DMS 273 treated with DMSO at 0.1 percent for 48 hours (cell line): ENCODE data around the gene ERVV-1.
"Not testable (repeated sequence)": the region's sequence is repeated elsewhere in the genome, so short reads cannot be mapped to it uniquely, and the experiment has no call there.

Source experiments
- DNase-seq: peaks from one replicate; lab custom pipeline; 2025; lab: John Stamatoyannopoulos, UW

ERVV-1 gene, protein sequence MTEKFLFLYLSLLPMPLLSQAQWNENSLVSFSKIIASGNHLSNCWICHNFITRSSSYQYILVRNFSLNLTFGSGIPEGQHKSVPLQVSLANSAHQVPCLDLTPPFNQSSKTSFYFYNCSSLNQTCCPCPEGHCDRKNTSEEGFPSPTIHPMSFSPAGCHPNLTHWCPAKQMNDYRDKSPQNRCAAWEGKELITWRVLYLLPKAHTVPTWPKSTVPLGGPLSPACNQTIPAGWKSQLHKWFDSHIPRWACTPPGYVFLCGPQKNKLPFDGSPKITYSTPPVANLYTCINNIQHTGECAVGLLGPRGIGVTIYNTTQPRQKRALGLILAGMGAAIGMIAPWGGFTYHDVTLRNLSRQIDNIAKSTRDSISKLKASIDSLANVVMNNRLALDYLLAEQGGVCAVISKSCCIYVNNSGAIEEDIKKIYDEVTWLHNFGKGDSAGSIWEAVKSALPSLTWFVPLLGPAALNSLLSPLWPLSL

DNA sequence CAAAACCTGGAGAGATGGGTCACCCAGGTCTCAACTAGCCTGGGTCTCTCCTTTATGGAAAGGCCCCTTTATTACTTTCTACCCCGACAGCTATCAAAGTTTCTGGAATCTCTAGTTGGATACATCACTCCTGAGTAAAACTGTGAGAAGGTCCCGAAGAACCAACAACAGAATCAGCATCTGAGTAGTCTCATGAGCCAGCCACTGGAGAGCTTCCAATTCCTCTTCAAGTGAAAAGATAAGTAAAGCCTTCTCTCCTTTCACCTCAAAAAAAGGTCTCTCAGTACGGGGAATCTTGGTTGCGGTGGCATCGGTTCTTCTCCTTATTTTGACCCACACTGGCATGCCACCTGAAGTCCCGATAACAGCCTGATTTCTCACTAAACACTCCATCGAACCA, at the start of gene ERVV-1:
TSS of gene ERVV-1 (plus strand) at position 301 of the 400 bp plus-strand sequence. CDS start 170 bp downstream, outside the sequence.
- no peak for DNase-seq

DNA sequence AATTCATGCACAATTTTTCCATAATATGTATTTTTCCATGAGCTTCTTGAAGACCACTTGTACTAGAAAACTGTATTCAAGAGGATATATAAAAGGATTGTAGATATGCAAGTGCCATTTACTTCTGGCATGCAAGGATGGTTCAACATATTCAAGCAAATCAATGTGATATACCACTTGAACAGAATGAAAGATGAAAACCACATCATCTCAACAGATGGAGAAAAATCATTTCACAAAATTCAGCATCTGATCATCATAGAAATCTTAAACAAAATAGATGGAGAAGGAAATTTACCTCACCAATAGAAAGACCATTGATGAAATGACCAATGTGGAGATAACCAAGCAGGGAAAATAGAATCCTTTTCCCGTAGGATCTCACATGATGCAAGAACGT, 45.9 kb upstream of the ERVV-1 start:
- no peak for DNase-seq

DNA sequence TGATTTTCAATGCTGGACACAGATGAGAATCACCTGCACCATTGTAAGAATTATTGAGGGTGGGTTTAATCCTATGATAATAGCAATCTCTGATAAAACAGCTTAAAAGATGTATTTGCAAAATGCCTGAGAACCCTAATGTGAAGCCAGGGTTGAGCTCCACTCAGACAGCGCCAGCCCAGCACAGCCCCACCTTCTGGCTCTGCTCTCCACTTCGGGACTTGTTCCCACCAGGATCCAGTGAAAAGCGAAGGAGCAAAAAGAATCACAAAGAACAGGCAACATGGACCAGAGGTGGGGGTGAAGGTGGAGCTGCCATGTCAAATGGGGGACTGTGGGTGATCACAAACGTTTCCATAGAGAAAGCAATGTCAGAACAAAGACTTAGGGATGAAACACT, 32.4 kb upstream of the ERVV-1 start:
- no peak for DNase-seq

DNA sequence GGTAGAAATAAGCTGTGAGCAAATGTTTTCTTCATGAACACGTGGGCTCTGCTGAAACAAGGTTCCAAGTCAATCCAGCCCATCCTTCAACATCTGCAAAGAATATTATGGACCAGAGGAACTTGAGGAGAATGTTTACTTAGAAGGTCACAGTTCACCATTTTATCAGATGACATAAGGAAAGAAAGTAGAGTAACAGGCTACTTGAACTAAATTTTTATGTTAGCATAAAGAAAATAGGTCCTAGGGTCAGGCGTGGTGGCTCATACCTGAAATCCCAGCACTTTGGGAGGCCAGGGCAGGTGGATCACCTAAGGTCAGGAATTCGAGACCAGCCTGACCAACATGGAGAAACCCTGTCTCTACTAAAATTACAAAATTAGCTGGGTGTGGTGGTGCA, 30.6 kb upstream of the ERVV-1 start:
- DNase-seq: not testable (repeated sequence)

DNA sequence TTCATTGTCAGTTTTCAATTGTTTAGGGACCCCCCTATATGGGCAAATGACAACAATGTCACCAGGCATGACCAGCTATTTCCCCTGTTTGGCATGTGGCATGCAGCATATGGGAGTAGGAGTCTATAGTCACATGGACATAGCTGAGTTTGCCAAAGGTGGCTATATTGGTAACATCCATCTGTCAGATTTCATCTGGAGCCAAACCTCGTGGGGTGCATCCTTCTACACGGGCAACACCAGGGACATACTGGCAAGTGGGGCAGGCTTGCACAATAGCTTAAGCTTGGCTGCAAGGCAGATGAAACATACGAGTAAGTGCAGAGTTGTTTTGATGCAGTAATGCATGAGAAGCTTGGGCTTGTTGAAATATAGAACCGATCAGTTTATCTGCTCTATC, 26.5 kb upstream of the ERVV-1 start:
- no peak for DNase-seq

DNA sequence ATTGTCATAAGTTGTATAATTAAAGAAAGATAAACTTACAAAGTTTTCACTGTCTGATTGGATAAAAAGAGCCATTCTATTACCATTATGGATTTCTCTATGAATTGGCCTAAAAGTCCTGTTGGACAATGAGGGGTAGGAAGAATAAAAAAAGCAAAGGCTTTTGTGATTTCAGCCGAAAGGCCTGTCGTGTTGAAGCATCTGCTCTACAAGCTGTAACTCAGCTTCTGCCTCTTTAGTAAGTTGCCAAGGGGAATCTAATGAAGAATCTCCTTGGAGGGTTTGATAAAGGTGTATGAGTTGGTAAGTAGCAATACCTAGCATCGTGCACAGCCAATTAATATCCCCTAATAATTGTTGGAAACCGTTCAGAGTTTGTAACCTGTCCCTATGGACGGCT, 25.2 kb upstream of the ERVV-1 start:
- no peak for DNase-seq

DNA sequence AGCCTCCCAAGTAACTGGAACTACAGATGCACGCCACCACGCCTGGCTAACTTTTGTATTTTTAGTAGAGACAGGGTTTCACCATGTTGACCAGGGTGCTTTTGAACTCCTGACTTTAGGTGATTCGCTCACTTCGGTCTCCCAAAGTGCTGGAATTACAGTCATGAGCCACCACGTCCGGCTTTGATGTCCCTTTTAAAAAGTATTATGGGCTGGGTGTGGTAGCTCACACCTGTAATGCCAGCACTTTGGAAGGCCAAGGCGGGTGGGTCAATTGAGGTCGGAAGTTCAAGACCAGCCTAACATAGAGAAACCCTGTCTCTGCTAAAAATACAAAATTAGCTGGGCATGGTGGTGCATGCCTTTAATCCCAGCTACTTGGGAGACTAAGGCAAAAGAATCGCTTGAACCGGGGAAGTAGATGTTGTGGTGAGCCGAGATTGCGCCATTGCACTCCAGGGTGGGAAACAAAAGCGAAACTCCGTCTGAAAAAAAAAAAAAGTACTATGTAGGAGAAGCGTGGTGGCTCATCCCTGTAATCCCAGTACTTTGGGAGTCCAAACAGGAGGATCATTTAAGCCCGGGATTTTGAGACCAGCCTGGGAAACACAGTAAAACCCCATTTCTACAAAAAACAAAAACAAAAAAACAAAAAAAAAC, 22.8 kb upstream of the ERVV-1 start:
- DNase-seq: no peak

DNA sequence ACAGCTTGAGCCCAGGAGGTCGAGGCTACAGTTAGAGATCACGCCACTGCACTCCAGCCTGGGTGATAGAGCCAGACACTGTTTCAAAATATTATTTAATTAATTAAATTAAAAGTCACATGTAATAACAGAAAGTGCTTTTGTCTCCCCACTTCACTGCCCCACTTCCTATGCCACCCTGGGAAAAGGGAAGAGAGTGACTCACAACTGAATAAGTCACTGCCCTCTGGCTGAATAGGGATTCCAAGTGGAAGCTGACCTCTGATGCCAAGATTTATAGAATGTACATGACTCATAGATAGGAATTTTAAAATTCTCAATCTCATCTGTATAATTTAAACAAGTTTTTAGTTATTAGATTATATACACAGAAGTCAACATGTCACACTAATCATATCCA, 22.2 kb upstream of the ERVV-1 start:
- no peak for DNase-seq

DNA sequence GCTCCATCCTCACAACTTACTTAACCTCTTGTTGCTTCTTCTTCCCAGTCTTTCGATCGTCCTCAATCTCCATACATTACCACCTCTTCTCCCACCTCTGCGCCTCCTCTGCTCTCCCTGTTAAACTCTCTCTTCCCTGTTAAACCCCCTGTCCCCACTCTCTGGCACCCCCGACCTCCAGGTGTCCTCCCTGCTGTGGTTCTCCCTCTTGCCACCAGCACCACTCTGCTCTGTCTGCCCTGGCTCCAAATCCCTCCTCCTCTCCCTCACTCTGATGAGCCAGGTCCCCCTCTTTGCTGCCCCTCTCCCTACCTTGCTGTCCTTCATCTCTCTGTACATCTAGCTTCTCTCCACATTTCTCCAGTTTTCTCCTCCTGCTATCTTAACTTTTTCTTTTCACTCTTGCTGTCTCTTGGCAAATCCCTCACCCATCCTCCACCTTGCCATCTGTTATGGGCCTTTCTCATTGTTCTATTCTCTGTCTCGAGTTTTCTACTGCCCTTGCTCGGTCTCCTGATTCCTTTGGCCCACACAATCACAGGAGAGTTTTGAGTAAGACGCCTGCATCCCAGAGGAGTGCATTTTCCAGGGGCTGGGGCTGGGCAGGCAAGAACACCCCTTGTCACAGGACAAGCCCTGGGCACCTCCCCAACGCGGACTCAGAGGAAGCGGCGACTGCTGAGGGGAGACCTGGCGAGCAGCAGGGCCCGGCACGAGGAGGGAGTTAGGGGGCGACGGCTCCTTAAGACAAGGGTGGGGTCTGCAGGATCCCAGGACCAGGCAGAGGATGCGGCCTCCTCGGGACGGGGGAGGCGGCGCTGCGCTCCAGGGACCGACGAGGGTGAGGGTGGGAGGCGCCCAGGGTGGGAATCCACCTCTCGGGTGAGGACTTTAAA, 21.4 kb upstream of the ERVV-1 start:
- no peak for DNase-seq

DNA sequence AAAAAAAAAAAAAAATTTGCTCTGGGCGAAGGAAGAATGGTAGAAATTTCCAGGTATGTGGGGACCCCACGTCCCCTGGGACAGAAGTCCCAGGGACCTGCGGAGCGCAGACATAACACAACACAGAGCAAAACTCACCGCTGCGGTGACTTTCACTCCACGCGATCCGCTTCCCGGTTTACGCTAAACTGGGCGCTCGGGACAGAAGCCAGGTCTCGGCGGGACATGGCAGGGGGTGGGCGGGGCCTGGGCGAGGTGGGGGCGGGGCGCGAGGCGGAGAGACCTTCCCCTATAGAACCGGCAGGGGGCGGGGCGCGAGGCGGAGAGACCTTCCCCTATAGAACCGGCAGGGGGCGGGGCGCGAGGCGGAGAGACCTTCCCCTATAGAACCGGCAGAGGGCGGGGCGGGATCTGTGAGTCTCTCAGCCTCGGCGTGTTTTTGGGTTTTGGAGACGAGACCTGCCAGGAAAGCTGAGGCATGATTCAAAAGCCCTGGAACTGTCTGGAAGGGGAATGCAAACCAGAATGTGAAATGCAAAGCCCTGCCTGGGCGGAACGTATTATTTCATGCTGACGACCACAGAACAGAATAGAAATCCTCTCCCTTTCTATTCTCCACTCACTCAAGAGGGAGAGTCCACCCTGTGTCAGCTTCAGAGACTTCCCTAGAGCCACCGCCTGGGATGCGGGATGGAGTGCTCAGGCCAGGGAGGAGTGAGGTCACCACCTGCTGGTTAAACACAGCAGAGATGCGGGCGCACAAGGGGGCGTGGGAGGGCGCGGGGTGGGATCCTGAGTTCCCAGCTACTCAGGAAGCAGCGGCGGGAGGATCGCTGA, 20.2 kb upstream of the ERVV-1 start:
- peak; percentile 30 for DNase-seq

DNA sequence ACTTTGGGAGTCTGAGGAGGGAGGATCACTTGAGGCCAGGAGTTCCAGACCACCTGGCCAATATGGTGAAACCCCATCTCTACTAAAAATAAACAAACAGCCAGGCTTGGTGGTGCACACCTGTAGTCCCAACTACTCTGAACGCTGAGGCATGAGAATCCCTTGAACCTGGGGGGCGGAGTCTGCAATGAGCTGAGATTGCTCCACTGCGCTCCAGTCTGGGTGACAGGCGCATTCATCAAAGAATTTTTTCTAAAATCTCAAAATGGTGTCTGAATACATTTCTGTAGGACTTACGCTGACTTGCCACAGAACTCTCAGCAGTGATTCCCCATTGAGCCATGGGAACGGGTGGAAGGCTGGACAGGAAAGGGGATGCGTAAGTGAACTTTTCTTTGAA, 18.0 kb upstream of the ERVV-1 start:
- DNase-seq: no peak

DNA sequence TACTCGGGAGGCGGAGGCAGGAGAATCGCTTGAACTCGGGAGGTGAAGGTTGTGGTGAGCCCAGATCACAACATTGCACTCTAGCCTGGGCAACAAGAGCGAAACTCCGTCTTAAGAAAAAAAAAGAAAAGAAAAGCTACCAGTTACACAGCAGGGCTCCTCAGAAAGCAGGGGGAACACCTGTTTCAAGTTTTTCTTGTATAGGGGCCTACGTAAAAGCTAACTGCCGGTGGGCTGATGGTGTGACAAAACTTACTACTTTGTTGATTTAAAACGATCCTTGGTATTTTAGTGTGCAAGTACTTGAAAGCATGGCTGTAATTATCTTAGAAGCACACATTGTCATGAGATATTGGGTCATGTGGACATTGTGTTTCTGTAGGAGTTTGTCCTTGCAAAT, 15.7 kb upstream of the ERVV-1 start:
- no peak for DNase-seq

DNA sequence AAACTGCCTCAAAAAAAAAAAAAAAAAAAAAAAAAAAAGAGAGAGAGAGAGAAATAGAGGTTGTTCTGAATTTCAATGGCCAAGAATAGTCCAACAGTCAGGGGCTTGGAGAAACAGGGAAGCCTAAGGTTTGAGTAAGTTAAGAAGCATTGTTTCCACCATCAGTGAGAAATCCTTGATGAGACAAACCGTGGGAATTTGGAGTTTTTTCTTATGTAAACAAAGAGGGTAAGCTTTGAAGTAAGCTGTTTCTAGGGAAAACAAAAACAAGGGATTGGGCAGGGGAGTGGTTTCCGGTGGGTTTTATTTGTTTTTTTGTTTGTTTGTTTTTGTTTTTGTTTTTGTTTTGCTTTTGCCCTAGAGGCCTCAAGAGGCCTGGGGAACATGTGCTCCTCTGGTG, 11.2 kb upstream of the ERVV-1 start:
- no peak for DNase-seq

DNA sequence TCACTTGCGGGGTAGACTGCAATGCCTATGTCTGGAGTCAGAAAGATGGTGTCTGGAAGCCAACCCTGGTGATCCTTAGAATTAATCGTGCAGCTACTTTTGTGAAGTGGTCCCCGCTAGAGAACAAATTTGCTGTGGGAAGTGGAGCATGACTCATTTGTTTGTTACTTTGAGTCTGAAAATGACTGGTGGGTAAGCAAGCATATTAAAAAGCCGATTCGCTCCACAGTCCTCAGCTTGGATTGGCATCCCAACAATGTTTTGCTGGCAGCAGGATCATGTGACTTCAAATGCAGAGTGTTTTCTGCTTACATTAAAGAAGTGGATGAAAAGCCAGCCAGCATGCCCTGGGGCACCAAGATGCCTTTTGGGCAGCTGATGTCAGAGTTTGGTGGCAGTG, 9.5 kb upstream of the ERVV-1 start:
- DNase-seq: no peak

DNA sequence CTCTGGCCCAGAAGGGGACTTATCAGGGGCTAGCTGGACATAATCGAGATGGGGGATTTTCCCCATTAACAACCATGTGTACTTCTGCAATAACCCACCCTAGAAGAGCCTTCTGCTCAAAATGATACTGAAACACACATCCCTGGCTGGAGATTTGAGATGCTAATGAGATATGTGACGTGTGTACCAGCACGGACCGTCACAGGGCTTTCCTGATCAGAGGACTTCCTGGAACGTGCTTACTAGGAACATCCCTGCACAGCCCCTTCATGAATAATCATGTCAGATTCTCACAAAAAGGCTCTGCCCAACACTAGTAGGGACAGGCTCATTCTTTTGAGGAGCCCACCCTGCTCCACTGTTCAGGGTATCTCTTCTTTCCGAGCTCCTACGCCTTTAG, 6.5 kb upstream of the ERVV-1 start:
- no peak for DNase-seq

DNA sequence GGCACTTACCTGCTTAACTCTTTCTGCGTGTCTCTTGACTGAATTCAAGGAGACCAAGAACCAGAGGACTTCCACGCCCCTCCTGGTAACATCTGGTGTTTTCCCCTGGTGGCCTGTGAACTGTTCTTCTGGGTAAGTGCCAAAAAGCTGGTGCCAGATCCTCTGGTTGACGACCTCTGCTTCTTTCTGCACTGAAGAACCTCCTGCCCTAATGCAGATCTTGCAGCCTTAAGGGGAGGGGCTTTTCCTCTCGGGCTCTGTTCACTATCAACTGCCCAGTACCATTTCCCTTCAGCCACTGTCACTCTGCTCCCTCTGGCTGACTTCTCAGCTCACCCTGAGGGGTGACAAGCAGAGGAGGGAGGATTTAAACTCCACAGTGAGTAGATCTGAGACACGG, 6.1 kb upstream of the ERVV-1 start:
- no peak for DNase-seq

DNA sequence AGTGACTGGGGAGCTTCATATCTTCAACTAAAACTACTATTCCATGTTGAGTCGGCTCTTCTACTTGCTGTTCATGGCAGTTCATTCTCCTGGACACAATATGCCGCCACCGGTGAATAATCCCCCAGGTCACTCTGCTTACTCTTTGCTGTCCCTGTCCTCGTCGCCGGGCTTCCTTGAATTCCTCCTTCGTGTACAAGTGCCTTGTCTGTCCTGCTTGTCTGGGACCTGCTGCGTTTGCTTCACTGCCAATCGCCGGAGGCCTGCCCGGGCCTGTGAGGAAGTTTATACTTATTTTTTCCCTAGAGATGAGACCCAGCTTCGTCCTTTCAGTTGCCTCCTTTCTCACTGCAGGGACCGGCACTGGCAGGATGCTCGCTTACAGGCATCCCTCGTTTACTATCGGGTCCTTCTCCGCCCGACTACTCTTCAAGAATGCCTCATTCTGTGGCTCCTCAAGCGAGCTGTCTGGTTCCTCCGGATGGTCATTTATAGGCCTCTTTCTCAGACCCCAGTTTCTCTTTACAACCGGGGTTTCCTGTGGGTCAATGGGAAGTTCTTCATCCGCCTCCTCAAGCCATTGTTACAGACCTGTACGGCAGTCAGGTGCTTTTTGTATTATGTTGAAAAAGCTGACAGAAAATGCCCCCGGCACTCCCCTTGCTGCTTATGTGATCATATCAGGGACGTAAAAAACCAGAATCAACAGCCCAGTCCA, 5.5 kb upstream of the ERVV-1 start:
- DNase-seq: no peak

DNA sequence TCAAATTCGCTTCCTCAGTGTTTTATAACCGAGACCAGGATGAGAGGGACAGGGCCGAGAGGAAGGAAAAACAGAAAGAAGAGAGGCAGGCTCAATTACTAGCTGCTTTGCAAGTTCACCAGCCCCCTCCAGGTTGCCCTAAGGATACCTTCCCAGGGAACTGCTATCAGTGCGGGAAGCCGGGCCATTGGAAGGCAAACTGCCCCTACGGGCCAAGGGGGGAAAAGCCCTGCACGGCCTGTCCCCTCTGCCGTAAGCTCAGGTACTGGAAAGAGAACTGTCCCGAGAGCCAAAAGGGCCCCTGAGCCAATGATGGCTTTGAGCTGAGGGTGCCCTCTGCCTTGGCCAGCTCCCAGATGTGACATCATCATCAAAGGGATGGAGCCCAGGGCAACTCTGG, 3.2 kb upstream of the ERVV-1 start:
- DNase-seq: no peak

DNA sequence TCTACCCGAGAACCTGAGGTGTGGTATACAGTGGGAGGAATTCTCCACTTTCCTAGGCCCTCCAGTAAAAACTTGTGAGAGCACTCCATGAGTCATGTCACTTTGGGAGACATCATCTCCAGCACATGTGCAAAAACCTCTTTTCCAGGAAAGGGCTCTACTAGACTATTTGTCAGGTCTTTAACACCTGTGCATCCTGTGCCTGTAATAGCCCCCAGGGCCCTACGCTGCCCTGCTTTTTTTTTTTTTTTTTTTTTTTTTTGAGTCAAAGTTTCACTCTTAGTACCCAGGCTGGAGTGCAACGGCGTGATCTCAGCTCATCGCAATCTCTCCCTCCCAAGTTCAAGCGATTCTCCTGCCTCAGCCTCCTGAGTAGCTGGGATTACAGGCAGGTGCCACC, 1.7 kb upstream of the ERVV-1 start:
- no peak for DNase-seq

DNA sequence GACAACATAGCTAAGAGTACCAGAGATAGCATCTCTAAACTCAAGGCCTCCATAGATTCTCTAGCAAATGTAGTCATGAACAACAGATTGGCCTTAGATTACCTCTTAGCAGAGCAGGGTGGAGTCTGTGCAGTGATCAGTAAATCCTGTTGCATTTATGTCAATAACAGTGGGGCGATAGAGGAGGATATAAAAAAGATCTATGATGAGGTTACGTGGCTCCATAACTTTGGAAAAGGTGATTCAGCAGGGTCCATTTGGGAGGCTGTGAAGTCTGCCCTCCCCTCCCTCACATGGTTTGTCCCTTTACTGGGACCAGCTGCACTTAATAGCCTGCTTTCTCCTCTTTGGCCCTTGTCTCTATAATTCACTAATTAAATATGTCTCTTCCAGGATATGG, 1.4 kb downstream of the ERVV-1 start:
- DNase-seq: no peak

DNA sequence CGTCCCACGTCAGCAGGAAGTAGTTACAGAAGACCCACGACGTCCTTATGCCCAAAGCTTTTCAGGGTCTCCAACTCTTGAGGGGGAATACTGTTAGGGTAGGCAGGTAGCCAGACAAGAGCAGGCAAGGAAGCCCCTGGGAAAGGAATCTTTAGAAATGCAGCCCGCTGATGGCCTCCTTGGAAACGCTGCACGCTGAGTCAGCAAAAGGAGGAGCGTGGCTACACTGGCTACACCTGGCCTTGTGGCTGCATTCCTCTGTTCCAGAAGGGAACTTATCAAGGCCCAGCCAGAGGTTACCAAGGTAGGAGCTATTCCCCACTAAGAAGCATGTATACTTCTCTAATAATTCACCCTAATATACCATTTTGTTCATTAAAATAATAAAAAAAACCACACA, 2.0 kb downstream of the ERVV-1 start:
- no peak for DNase-seq
